HL-60 (cell line): Measurements from ENCODE around the gene BTBD17.

ENCODE experiments used
- CTCF ChIP-seq: IDR thresholded peaks from one replicate; pipeline ENCODE4 v1.5.1; 2011; ENCODE audit warnings: low read length, control low read depth, inconsistent platforms; ENCODE audit not compliant: insufficient read depth
- GABPA ChIP-seq: IDR thresholded peaks from 2 replicates; pipeline ENCODE4 v1.6.1; 2012; ENCODE audit warnings: low read depth
- SPI1 ChIP-seq: IDR thresholded peaks from 2 replicates; pipeline ENCODE4 v1.6.1; 2012; ENCODE audit warnings: low read depth, mild to moderate bottlenecking, borderline replicate concordance

- no peak for TF ChIP-seq CTCF
- no peak for TF ChIP-seq SPI1
- no peak for TF ChIP-seq GABPA
Measured at GRCh38 chr17:74390680-74391653, 29.3 kb upstream of the BTBD17 start.
